Stomach (tissue), 9 donors: ENCODE results near the gene RAX2. TPM values are rescaled to one million over a fixed set of nuclear protein-coding genes. Genes with fewer than 3 reads are reported as not detected.

ENCODE experiments used
- DNase-seq, 2 donors: peaks; one replicate each; pipeline versions ENCODE4 v3.0.0 to v3.0.0-alpha.2; 2013 to 2019
- H3K27ac ChIP-seq, 5 donors: fragments of 200-600 bp in 4 of 5; sonication (generic) in 4 of 5; one replicate each; pipeline ENCODE4 v1.5.1; 2013 to 2019; ENCODE audit warnings: mild to moderate bottlenecking in 1 of 5, moderate library complexity in 1 of 5
- H3K27me3 ChIP-seq, 3 donors: fragments of 200-600 bp; sonication (generic); one replicate each; pipeline ENCODE4 v1.5.1; 2017 to 2019; ENCODE audit warnings: mixed run types in 1 of 3
- H3K36me3 ChIP-seq, 4 donors: fragments of 200-600 bp; sonication (generic); 1 replicate in 3 of 4; 2 replicates in 1 of 4; pipeline ENCODE4 v1.5.1; 2016 to 2019
- H3K4me1 ChIP-seq, 4 donors: fragments of 200-600 bp; sonication (generic); one replicate each; pipeline ENCODE4 v1.5.1; 2016 to 2019
- H3K4me3 ChIP-seq, 4 donors: fragments of 200-600 bp; sonication (generic) in 3 of 4; one replicate each; pipeline ENCODE4 v1.5.1; 2016 to 2019; ENCODE audit warnings: mild to moderate bottlenecking in 1 of 4
- H3K9me3 ChIP-seq, 4 donors: fragments of 200-600 bp; sonication (generic); one replicate each; pipeline ENCODE4 v1.5.1; 2016 to 2019
- CTCF ChIP-seq, 7 experiments: fragments of 450-650 bp in 4 of 7; fragments of 200-600 bp in 3 of 7; sonication (generic) in 3 of 7; IDR thresholded peaks; one replicate each; pipeline ENCODE4 v1.5.1; 2016 to 2019; ENCODE audit warnings: antibody characterized with exemption in 7 of 7, control low read depth in 2 of 7, mild to moderate bottlenecking in 1 of 7
- EP300 ChIP-seq: sonication (generic); formaldehyde crosslinking; IDR thresholded peaks from one replicate; pipeline ENCODE4 v1.6.1; 2017; ENCODE audit warnings: antibody characterized with exemption
- POLR2A ChIP-seq, 4 donors: fragments of 450-650 bp; IDR thresholded peaks; one replicate each; pipeline ENCODE4 v1.6.1; 2016; ENCODE audit warnings: antibody characterized with exemption in 4 of 4, control low read depth in 2 of 4, mild to moderate bottlenecking in 1 of 4, moderate library complexity in 1 of 4
- POLR2AphosphoS5 ChIP-seq, 3 donors: sonication (generic); formaldehyde crosslinking; IDR thresholded peaks; one replicate each; pipeline ENCODE4 v1.6.1; 2016; ENCODE audit warnings: antibody characterized with exemption in 3 of 3
- WGBS, 5 donors: extraction: QIAGEN DNeasy Blood & Tissue Kit in 3 of 5; methylation state at CpG; one replicate each; pipeline versions ENCODE4 v1.1.5 to v1.1.7; 2013 to 2018; 5-methylcytosine and 5-hydroxymethylcytosine counted together
- intact Hi-C: fragments of 100-400 bp; cut with DNase I; formaldehyde crosslinking; loops from one replicate; pipeline ENCODE4 v1.15.1; 2023; ENCODE audit warnings: low total_unique reads
- polyA plus RNA-seq, 3 donors: library from polyadenylated mRNA; stranded (reverse); fragments of 200-250 nt; gene quantifications; one replicate each; pipeline ENCODE4 v1.2.3, GENCODE V29; 2013
- small RNA-seq, 4 donors: library from RNA; depleted of rRNA; stranded (forward); fragments of <200 nt; gene quantifications; one replicate each; pipeline ENCODE3, GENCODE V24; 2016
- total RNA-seq, 5 donors: library from RNA; depleted of rRNA; stranded (reverse); fragments of >200 nt; gene quantifications; one replicate each; pipeline versions ENCODE4 v1.1.0 to v1.2.3, GENCODE V29; 2014 to 2016
- donor health status: healthy with polysubstance abuse.
- donor health status: Bipolar disorder and iron deficiency.
- donor health status: healthy.

Gene RAX2
- total and polyA plus RNA-seq, 8 donors = not detected

- DNase-seq = no peak
- Histone ChIP-seq H3K36me3 (no peaks in the 10 kb centered on the region), H3K27me3 (peaks cover 0 to 68% (median 36%) of the 10 kb centered on the region in 3 donors), H3K27ac (peak overlapping the region; percentile 78 to 88 (median 86)), H3K4me1 (peaks cover 4 to 76% (median 56%) of the 10 kb centered on the region in 4 donors), H3K4me3 (peak overlapping the region; percentile 44 to 57 (median 49)), H3K9me3 (no peaks in the 10 kb centered on the region)
- TF ChIP-seq POLR2A (IDR thresholded peaks at IDR 0.05) (no peak), CTCF (IDR thresholded peaks at IDR 0.05) (no peak), EP300 (no peak), POLR2AphosphoS5 (IDR thresholded peaks at IDR 0.05) (no peak)
- WGBS, 5 donors = 2 to 7% (median 2%) methylated on average over 17 to 26 of the region's 26 CpGs
- intact Hi-C loops = no loop called here
Observed at GRCh38 chr19:3721887-3722442, 50.1 kb downstream of the RAX2 start.

- H3K36me3 ChIP-seq = no peaks in the 10 kb centered on the region
- H3K27me3 ChIP-seq = peaks cover 0 to 68% (median 36%) of the 10 kb centered on the region in 3 donors
- peak; percentile 97 to 98 for DNase-seq
- H3K27ac ChIP-seq = peak overlapping the region; percentile 78 to 88 (median 86)
- H3K4me3 ChIP-seq = peak overlapping the region; percentile 44 to 57 (median 49)
- H3K9me3 ChIP-seq = no peaks in the 10 kb centered on the region
- H3K4me1 ChIP-seq = peaks cover 4 to 76% (median 54%) of the 10 kb centered on the region in 4 donors
- 12 to 21% (median 14%) methylated on average over 33 to 46 of the region's 46 CpGs for WGBS, 5 donors
- TF ChIP-seq EP300 (no peak), POLR2A (IDR thresholded peaks at IDR 0.05) (peak in 2 of 4 donors; percentile 38 to 62), POLR2AphosphoS5 (IDR thresholded peaks at IDR 0.05) (peak; percentile 58 to 92 (median 86)), CTCF (IDR thresholded peaks at IDR 0.05) (peak in 1 of 7 experiments; percentile 29)
- intact Hi-C loops = no loop called here
Observed at GRCh38 chr19:3721131-3721886, 50.7 kb downstream of the RAX2 start.

- WGBS, 5 donors = 10 to 20% (median 17%) methylated on average over 9 of the region's 9 CpGs
- H3K4me1 ChIP-seq = peaks cover 4 to 73% (median 48%) of the 10 kb centered on the region in 4 donors
- intact Hi-C loops = no loop called here
- H3K27me3 ChIP-seq = peaks cover 0 to 61% (median 36%) of the 10 kb centered on the region in 3 donors
- no peaks in the 10 kb centered on the region for H3K36me3 ChIP-seq
- H3K27ac ChIP-seq = peak overlapping the region; percentile 78 to 88 (median 86)
- DNase-seq = peak; percentile 81 to 90
- TF ChIP-seq EP300 (no peak), POLR2AphosphoS5 (IDR thresholded peaks at IDR 0.05) (peak in 1 of 3 donors; percentile 45)
- H3K9me3 ChIP-seq = no peaks in the 10 kb centered on the region
- peak overlapping the region in 1 of 4 donors; percentile 3 for H3K4me3 ChIP-seq
Observed at GRCh38 chr19:3720349-3720917, 51.6 kb downstream of the RAX2 start.

- DNase-seq = no peak
- peak overlapping the region; percentile 78 to 88 (median 86) for H3K27ac ChIP-seq
- H3K27me3 ChIP-seq = peaks cover 0 to 61% (median 36%) of the 10 kb centered on the region in 3 donors
- no peak overlapping the region for H3K4me3 ChIP-seq
- TF ChIP-seq EP300 = no peak
- no peak for TF ChIP-seq CTCF (IDR thresholded peaks at IDR 0.05)
- TF ChIP-seq POLR2A (IDR thresholded peaks at IDR 0.05) = no peak
- TF ChIP-seq POLR2AphosphoS5 (IDR thresholded peaks at IDR 0.05) = no peak
- peaks cover 4 to 67% (median 47%) of the 10 kb centered on the region in 4 donors for H3K4me1 ChIP-seq
- 84 to 90% (median 88%) methylated on average over 4 of the region's 4 CpGs for WGBS, 5 donors
- H3K9me3 ChIP-seq = no peaks in the 10 kb centered on the region
- no peaks in the 10 kb centered on the region for H3K36me3 ChIP-seq
- intact Hi-C loops = no loop called here
Observed at GRCh38 chr19:3719868-3720267, 52.2 kb downstream of the RAX2 start.

Small RNA genes within 50 kb of the gene (small RNA-seq; reads per million reads assigned to genes)
- gene AC005777.1 = 0 reads per million in 4 donors

Other genes with a start within 250 kb of the RAX2 start
- not detected for gene TEKTIP1, start 233.1 kb downstream of the RAX2 start, total RNA-seq
- gene TEKTIP1, start 233.1 kb downstream of the RAX2 start, polyA plus RNA-seq = under 1 TPM in 2 of 3 donors, not detected in 1; 0.28 to 1.00 TPM
- 10 to 100 TPM in 4 of 5 donors, under 1 TPM in 1; 0.58 to 96.4 (median 62.5) TPM for gene MFSD12, start 214.6 kb downstream of the RAX2 start, total RNA-seq
- 10 to 100 TPM in 2 of 3 donors, 1 to 10 TPM in 1; 8.2 to 35.6 (median 34.1) TPM for gene MFSD12, start 214.6 kb downstream of the RAX2 start, polyA plus RNA-seq
- 100 to 1,000 TPM in 3 of 5 donors, 10 to 100 TPM in 2; 39.8 to 638 (median 160) TPM for gene HMG20B, start 199.3 kb downstream of the RAX2 start, total RNA-seq
- gene HMG20B, start 199.3 kb downstream of the RAX2 start, polyA plus RNA-seq = 100 to 1,000 TPM in 1 of 3 donors, 10 to 100 TPM in 2; 79.5 to 103 (median 80.6) TPM
- gene GIPC3, start 186.8 kb downstream of the RAX2 start, total RNA-seq = 1 to 10 TPM in 1 of 5 donors, not detected in 4; 2.9 TPM
- gene GIPC3, start 186.8 kb downstream of the RAX2 start, polyA plus RNA-seq = 1 to 10 TPM in 2 of 3 donors, under 1 TPM in 1; 0.75 to 2.0 (median 1.1) TPM
- gene TBXA2R, start 165.4 kb downstream of the RAX2 start, total RNA-seq = 1 to 10 TPM in 1 of 5 donors, under 1 TPM in 1, not detected in 3; 0.37 to 1.0 TPM
- 1 to 10 TPM in 2 of 3 donors, under 1 TPM in 1; 0.50 to 2.6 (median 1.2) TPM for gene TBXA2R, start 165.4 kb downstream of the RAX2 start, polyA plus RNA-seq
- 100 to 1,000 TPM in 1 of 5 donors, 10 to 100 TPM in 3, 1 to 10 TPM in 1; 9.8 to 180 (median 19.4) TPM for gene CACTIN, start 145.4 kb downstream of the RAX2 start, total RNA-seq
- 10 to 100 TPM; 10.2 to 13.9 (median 12.4) TPM for gene CACTIN, start 145.4 kb downstream of the RAX2 start, polyA plus RNA-seq
- 100 to 1,000 TPM in 1 of 5 donors, 10 to 100 TPM in 4; 15.1 to 164 (median 36.8) TPM for gene PIP5K1C, start 71.8 kb downstream of the RAX2 start, total RNA-seq
- 10 to 100 TPM in 2 of 3 donors, 1 to 10 TPM in 1; 8.6 to 18.5 (median 12.5) TPM for gene PIP5K1C, start 71.8 kb downstream of the RAX2 start, polyA plus RNA-seq
- 100 to 1,000 TPM in 2 of 5 donors, 10 to 100 TPM in 3; 31.9 to 204 (median 95.1) TPM for gene TJP3, start 63.8 kb downstream of the RAX2 start, total RNA-seq
- gene TJP3, start 63.8 kb downstream of the RAX2 start, polyA plus RNA-seq = 10 to 100 TPM; 62.3 to 96.1 (median 93.1) TPM
- gene APBA3, start 10.5 kb downstream of the RAX2 start, total RNA-seq = 100 to 1,000 TPM in 1 of 5 donors, 10 to 100 TPM in 3, 1 to 10 TPM in 1; 9.4 to 111 (median 16.4) TPM
- 10 to 100 TPM; 15.7 to 17.4 (median 16.7) TPM for gene APBA3, start 10.5 kb downstream of the RAX2 start, polyA plus RNA-seq
- gene MRPL54, start 9.5 kb downstream of the RAX2 start, total RNA-seq = 100 to 1,000 TPM in 2 of 5 donors, 10 to 100 TPM in 3; 15.2 to 163 (median 58.7) TPM
- 100 to 1,000 TPM; 155 to 221 (median 174) TPM for gene MRPL54, start 9.5 kb downstream of the RAX2 start, polyA plus RNA-seq
- gene MATK, start 14.2 kb upstream of the RAX2 start, total RNA-seq = 10 to 100 TPM in 2 of 5 donors, 1 to 10 TPM in 2, not detected in 1; 1.4 to 48.7 (median 12.1) TPM
- 1 to 10 TPM; 2.0 to 3.4 (median 2.9) TPM for gene MATK, start 14.2 kb upstream of the RAX2 start, polyA plus RNA-seq
- under 1 TPM in 1 of 5 donors, not detected in 4; 0.29 TPM for gene ZFR2, start 96.8 kb upstream of the RAX2 start, total RNA-seq
- under 1 TPM in 1 of 3 donors, not detected in 2; 0.10 TPM for gene ZFR2, start 96.8 kb upstream of the RAX2 start, polyA plus RNA-seq
- under 1 TPM in 2 of 5 donors, not detected in 3; 0.87 to 0.92 TPM for gene ATCAY, start 108.5 kb upstream of the RAX2 start, total RNA-seq
- gene ATCAY, start 108.5 kb upstream of the RAX2 start, polyA plus RNA-seq = under 1 TPM in 2 of 3 donors, not detected in 1; 0.25 to 0.75 TPM
- under 1 TPM in 1 of 5 donors, not detected in 4; 0.55 TPM for gene NMRK2, start 160.8 kb upstream of the RAX2 start, total RNA-seq
- 1 to 10 TPM in 2 of 3 donors, under 1 TPM in 1; 0.68 to 4.3 (median 2.3) TPM for gene NMRK2, start 160.8 kb upstream of the RAX2 start, polyA plus RNA-seq
- gene DAPK3, start 198.9 kb upstream of the RAX2 start, total RNA-seq = 100 to 1,000 TPM in 2 of 5 donors, 10 to 100 TPM in 3; 58.5 to 238 (median 75.8) TPM
- gene DAPK3, start 198.9 kb upstream of the RAX2 start, polyA plus RNA-seq = 10 to 100 TPM; 47.0 to 73.5 (median 51.9) TPM
- 1,000 to 10,000 TPM in 4 of 5 donors, 100 to 1,000 TPM in 1; 872 to 1,656 (median 1,431) TPM for gene EEF2, start 213.2 kb upstream of the RAX2 start, total RNA-seq
- 1,000 to 10,000 TPM in 2 of 3 donors, 100 to 1,000 TPM in 1; 667 to 1,312 (median 1,239) TPM for gene EEF2, start 213.2 kb upstream of the RAX2 start, polyA plus RNA-seq
- gene PIAS4, start 235.5 kb upstream of the RAX2 start, total RNA-seq = 10 to 100 TPM in 4 of 5 donors, 1 to 10 TPM in 1; 9.3 to 93.6 (median 37.5) TPM
- gene PIAS4, start 235.5 kb upstream of the RAX2 start, polyA plus RNA-seq = 10 to 100 TPM in 1 of 3 donors, 1 to 10 TPM in 2; 6.6 to 14.8 (median 9.3) TPM